Karpas-422 (cell line): Measurements from ENCODE around the gene FLVCR2. TPM values are rescaled to one million over a fixed set of nuclear protein-coding genes. Genes with fewer than 3 reads are reported as not detected.
A peak's percentile ranks its signal among the peaks of the same experiment; 100 is the strongest.

ENCODE experiments used
- DNase-seq: peaks from one replicate; pipeline ENCODE4 v3.0.0-alpha.2; 2015
- H2AFZ ChIP-seq: fragments of 200-600 bp; sonication (generic); 2 replicates; pipeline ENCODE4 v1.6.1; 2014; ENCODE audit warnings: antibody characterized with exemption, low read length, mixed read lengths
- H3K27ac ChIP-seq: fragments of 200-600 bp; sonication (generic); 2 replicates; pipeline ENCODE4 v1.5.1; 2014; ENCODE audit warnings: mild to moderate bottlenecking, low read length, moderate library complexity
- H3K27me3 ChIP-seq: fragments of 200-600 bp; sonication (generic); 2 replicates; pipeline ENCODE4 v1.6.1; 2014; ENCODE audit warnings: low read length, mixed read lengths
- H3K36me3 ChIP-seq: fragments of 200-600 bp; sonication (generic); 2 replicates; pipeline ENCODE4 v1.6.1; 2014; ENCODE audit warnings: low read length, mixed read lengths; ENCODE audit not compliant: insufficient read depth
- H3K4me1 ChIP-seq: fragments of 200-600 bp; sonication (generic); 2 replicates; pipeline ENCODE4 v1.6.1; 2014; ENCODE audit warnings: mild to moderate bottlenecking, low read length, mixed read lengths
- H3K4me2 ChIP-seq: fragments of 200-600 bp; sonication (generic); 2 replicates; pipeline ENCODE4 v1.6.1; 2014; ENCODE audit warnings: low read length, low read depth, mild to moderate bottlenecking; ENCODE audit not compliant: poor library complexity, severe bottlenecking
- H3K4me3 ChIP-seq: fragments of 200-600 bp; sonication (generic); 2 replicates; pipeline ENCODE4 v1.5.1; 2014; ENCODE audit warnings: mild to moderate bottlenecking, antibody characterized with exemption, low read length, mixed read lengths
- H3K79me2 ChIP-seq: fragments of 200-600 bp; sonication (generic); 2 replicates; pipeline ENCODE4 v1.6.1; 2014; ENCODE audit warnings: mild to moderate bottlenecking, low read length, mixed read lengths
- H3K9ac ChIP-seq: fragments of 200-600 bp; sonication (generic); 2 replicates; pipeline ENCODE4 v1.6.0; 2014; ENCODE audit warnings: low read length
- H3K9me2 ChIP-seq: fragments of 200-600 bp; sonication (generic), shearing (Covaris generic); replicated peaks from 2 replicates; pipeline ENCODE4 v1.6.0; 2014; ENCODE audit warnings: mild to moderate bottlenecking, low read length, moderate library complexity; ENCODE audit not compliant: insufficient read depth
- H3K9me3 ChIP-seq: fragments of 300-700, 200-600 bp; sonication (generic); 2 replicates; pipeline ENCODE4 v1.6.1; 2014; ENCODE audit warnings: low read length, mixed read lengths
- H4K20me1 ChIP-seq: fragments of 200-600 bp; sonication (generic); 2 replicates; pipeline ENCODE4 v1.6.1; 2014; ENCODE audit warnings: mild to moderate bottlenecking, antibody characterized with exemption, low read length, low read depth; ENCODE audit not compliant: insufficient read depth
- total RNA-seq: library from RNA; depleted of rRNA; stranded (reverse); fragments of >200 nt; shearing (Covaris generic); gene quantifications from 2 replicates; pipeline ENCODE4 v1.2.3, GENCODE V29; 2014; ENCODE audit warnings: low replicate concordance

Gene FLVCR2
- total RNA-seq, 1 experiment from 2014 or later, result not detected

DNA sequence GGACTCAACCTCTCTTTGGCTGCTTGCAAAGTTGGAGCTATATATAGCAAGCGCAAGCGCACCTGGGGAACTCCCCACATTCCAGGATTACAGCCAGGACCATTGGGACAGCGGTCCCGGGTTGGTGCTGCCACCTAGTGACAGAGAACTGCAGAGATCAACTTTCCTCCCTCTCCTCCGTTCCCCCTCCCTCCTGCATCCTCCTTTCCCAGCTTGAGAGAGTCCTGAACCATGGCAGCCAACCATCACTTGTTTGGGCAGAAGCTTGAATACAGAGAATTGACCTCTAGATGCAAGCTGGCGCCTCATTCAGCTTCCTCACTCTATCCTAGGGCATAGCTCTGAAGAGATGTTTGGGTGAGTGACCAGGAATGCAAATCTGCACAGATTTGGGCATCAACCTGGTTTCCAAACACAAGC is 17.4 kb upstream of the FLVCR2 start:
- H4K20me1 ChIP-seq, result no peaks in the 10 kb centered on the region
- peak; percentile 76 for DNase-seq
- no peaks in the 10 kb centered on the region for H3K36me3 ChIP-seq
- H3K79me2 ChIP-seq, result no peaks in the 10 kb centered on the region
- no peak overlapping the region for H2AFZ ChIP-seq
- H3K9me2 ChIP-seq, result no peaks in the 10 kb centered on the region
- no peak overlapping the region for H3K9ac ChIP-seq
- H3K4me2 ChIP-seq, result no peak overlapping the region
- H3K4me1 ChIP-seq, result no peaks in the 10 kb centered on the region
- H3K27ac ChIP-seq, result no peak overlapping the region
- H3K27me3 ChIP-seq, result no peaks in the 10 kb centered on the region
- H3K4me3 ChIP-seq, result no peak overlapping the region
- no peaks in the 10 kb centered on the region for H3K9me3 ChIP-seq

DNA sequence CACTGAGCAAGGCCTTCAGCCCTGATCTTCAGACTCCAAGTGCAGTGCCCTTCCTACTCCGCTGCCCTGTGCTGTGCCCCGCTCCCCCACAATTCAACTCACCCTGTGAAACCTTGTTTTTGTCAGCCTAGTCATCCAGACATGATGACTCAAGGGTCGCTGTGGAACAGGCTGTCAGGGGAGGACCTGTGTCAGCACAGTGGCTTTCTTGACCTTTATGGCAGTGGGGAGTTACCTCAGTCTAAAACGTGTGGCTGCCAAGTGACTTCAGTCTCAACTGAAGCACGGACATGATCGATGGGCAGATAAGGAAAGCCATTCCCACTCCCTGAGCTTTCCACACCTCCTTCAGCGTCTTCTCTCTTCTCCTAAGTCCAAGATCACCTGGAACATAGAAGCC is 16.3 kb upstream of the FLVCR2 start:
- Histone ChIP-seq H3K79me2 (no peaks in the 10 kb centered on the region), H4K20me1 (no peaks in the 10 kb centered on the region), H3K27me3 (no peaks in the 10 kb centered on the region), H3K36me3 (no peaks in the 10 kb centered on the region), H3K9ac (no peak overlapping the region), H3K9me3 (no peaks in the 10 kb centered on the region), H3K27ac (no peak overlapping the region), H3K4me3 (no peak overlapping the region), H3K4me1 (no peaks in the 10 kb centered on the region), H3K4me2 (no peak overlapping the region), H3K9me2 (no peaks in the 10 kb centered on the region), H2AFZ (no peak overlapping the region)
- no peak for DNase-seq

DNA sequence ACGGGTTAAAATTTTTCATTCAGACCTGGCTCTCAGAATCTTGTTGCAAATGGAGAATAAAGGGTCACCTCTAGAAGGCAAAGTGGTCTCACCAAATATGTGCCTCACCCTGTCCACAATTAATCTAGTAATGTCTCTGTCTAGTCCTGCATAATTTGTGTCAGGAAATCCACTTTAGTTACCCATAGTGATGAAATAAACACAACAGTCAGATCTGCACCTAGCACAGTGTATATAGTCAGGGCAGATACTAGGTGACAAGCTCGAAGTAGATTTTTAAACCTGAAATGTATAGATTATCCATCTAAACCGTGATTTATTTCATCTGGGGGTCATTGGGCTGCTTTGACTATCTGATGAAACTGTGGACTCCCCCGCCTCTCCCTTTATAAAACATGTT is 15.9 kb upstream of the FLVCR2 start:
- H3K27me3 ChIP-seq, result no peaks in the 10 kb centered on the region
- H3K4me2 ChIP-seq, result no peak overlapping the region
- no peaks in the 10 kb centered on the region for H4K20me1 ChIP-seq
- no peak overlapping the region for H3K4me3 ChIP-seq
- H3K4me1 ChIP-seq, result no peaks in the 10 kb centered on the region
- no peak overlapping the region for H2AFZ ChIP-seq
- H3K9me2 ChIP-seq, result no peaks in the 10 kb centered on the region
- no peak overlapping the region for H3K9ac ChIP-seq
- H3K9me3 ChIP-seq, result no peaks in the 10 kb centered on the region
- DNase-seq, result no peak
- H3K27ac ChIP-seq, result no peak overlapping the region
- no peaks in the 10 kb centered on the region for H3K79me2 ChIP-seq
- no peaks in the 10 kb centered on the region for H3K36me3 ChIP-seq

DNA sequence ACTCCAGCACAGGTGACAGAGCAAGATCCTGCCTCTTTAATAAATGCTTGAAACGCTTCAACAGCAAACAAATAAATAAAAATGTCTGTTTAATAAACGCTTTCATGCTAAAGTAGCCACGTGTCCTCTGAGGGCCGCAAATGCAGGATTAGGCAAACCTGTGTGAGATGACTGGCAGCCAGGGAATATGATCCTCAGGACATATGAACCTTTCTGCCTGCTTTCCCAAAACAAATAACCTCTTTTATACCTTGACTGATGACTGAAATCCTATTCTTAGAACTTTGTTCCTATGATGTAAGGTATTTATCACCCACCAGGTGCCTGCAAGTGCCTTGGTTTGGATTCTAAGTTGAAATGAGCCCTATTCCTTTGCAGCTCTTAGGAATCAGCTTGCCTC is 14.5 kb upstream of the FLVCR2 start:
- no peak overlapping the region for H3K27ac ChIP-seq
- H3K79me2 ChIP-seq, result no peaks in the 10 kb centered on the region
- H2AFZ ChIP-seq, result no peak overlapping the region
- H3K36me3 ChIP-seq, result no peaks in the 10 kb centered on the region
- no peak overlapping the region for H3K4me2 ChIP-seq
- no peaks in the 10 kb centered on the region for H3K9me3 ChIP-seq
- DNase-seq, result no peak
- no peaks in the 10 kb centered on the region for H3K4me1 ChIP-seq
- H3K4me3 ChIP-seq, result no peak overlapping the region
- no peak overlapping the region for H3K9ac ChIP-seq
- no peaks in the 10 kb centered on the region for H3K9me2 ChIP-seq
- no peaks in the 10 kb centered on the region for H4K20me1 ChIP-seq
- H3K27me3 ChIP-seq, result no peaks in the 10 kb centered on the region

DNA sequence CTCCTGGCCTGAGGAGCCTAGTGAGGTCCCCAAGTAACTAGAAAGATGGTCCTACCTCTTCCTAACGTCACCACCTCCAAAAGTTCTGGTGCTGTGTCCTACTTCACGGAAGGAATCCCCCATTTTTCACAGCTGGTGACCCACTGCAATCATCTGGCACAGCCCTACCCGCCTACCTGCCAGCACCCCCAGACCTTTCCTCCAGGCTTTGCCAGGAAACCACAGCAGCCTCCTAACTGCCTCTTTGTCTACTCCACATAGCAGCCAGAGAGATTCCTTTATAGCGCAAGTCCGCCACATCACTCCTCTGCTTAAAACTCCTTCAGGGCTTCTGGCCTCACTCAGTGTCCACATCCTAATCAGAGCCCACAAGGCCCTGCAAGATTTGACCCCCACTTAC is 13.4 kb upstream of the FLVCR2 start:
- Histone ChIP-seq H3K9me2 (no peaks in the 10 kb centered on the region), H2AFZ (no peak overlapping the region), H3K36me3 (no peaks in the 10 kb centered on the region), H3K9ac (no peak overlapping the region), H3K79me2 (no peaks in the 10 kb centered on the region), H4K20me1 (no peaks in the 10 kb centered on the region), H3K27ac (no peak overlapping the region), H3K4me3 (no peak overlapping the region), H3K9me3 (no peaks in the 10 kb centered on the region), H3K27me3 (no peaks in the 10 kb centered on the region; the same call in 1 of the 2 replicates), H3K4me1 (no peaks in the 10 kb centered on the region), H3K4me2 (no peak overlapping the region)
- no peak for DNase-seq

DNA sequence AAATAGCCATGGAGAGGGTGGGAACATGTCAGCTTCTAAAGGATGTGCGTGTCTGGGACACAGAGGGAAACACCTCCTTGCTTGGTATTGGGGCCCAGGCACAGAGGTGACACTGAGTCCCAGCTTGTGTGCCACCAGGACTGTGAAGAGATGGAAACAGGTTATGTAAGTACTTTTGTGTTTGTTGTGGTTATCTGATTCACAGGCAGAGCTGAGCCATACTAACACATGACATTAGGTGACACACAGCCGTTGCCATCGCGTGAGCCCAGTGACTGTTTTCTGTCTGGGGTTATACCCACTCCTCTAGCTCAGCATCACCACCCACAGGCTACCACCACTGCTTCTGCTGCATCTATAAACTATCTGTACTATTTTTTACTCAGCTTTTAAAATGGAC is 12.1 kb upstream of the FLVCR2 start:
- Histone ChIP-seq H3K4me2 (no peak overlapping the region), H3K9me3 (no peaks in the 10 kb centered on the region), H3K9ac (no peak overlapping the region), H3K36me3 (no peaks in the 10 kb centered on the region), H4K20me1 (no peaks in the 10 kb centered on the region), H3K27me3 (no peaks in the 10 kb centered on the region; the same call in 1 of the 2 replicates), H2AFZ (no peak overlapping the region), H3K9me2 (no peaks in the 10 kb centered on the region), H3K27ac (no peak overlapping the region), H3K4me3 (no peak overlapping the region), H3K4me1 (peaks cover 11% of the 10 kb centered on the region), H3K79me2 (no peaks in the 10 kb centered on the region)
- DNase-seq, result no peak

DNA sequence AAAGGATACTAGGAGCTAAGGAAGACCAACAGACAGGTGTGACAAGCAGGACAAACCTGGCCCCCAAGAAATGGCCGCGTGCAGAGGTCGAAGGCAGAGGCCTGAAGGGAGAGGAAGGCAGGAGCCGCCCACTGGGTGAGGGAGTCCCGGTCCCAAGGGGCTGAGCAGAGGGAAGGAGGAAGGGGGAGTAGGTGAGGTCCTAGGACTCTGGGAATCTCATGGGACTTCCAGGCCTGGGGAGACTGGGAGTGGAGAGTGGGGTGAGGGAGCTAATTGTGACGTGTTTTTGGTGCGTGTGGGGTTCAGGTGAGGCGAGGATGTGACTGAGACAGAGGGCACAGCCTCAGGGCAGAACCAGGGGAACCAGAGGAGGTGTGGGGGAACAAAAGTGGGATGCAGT is 11.7 kb upstream of the FLVCR2 start:
- no peaks in the 10 kb centered on the region for H3K9me3 ChIP-seq
- H3K27me3 ChIP-seq, result no peaks in the 10 kb centered on the region; the same call in 1 of the 2 replicates
- DNase-seq, result no peak
- no peaks in the 10 kb centered on the region for H4K20me1 ChIP-seq
- H3K79me2 ChIP-seq, result no peaks in the 10 kb centered on the region
- H3K4me1 ChIP-seq, result peaks cover 15% of the 10 kb centered on the region
- H3K36me3 ChIP-seq, result no peaks in the 10 kb centered on the region
- H3K27ac ChIP-seq, result no peak overlapping the region
- H3K4me3 ChIP-seq, result no peak overlapping the region
- H3K9me2 ChIP-seq, result no peaks in the 10 kb centered on the region
- no peak overlapping the region for H3K9ac ChIP-seq
- no peak overlapping the region for H2AFZ ChIP-seq
- no peak overlapping the region for H3K4me2 ChIP-seq

DNA sequence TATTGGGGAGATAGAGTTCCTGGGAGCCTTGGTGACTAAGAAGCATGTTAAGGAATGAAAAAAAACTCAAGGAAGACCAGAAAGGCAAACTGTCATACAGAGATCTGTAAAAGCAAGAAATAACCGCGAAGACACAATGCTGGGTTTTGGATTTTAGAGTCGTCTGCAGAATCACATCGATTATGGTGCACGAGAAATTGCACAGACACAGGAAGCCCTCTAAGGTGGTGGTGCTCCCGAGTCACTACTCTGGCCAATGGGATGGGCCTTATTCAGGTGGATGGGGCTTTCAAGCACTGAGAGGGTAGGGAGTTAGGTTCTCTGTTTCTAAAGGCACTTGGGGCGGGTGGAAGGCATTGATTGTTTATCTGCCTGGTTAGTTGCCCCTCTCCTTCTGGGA is 10.3 kb upstream of the FLVCR2 start:
- peaks cover 16% of the 10 kb centered on the region for H3K4me1 ChIP-seq
- no peaks in the 10 kb centered on the region for H3K9me3 ChIP-seq
- no peak overlapping the region for H3K27ac ChIP-seq
- H3K9ac ChIP-seq, result no peak overlapping the region
- DNase-seq, result no peak
- H3K27me3 ChIP-seq, result no peaks in the 10 kb centered on the region; the same call in 1 of the 2 replicates
- H3K79me2 ChIP-seq, result no peaks in the 10 kb centered on the region
- H3K4me2 ChIP-seq, result no peak overlapping the region
- H3K9me2 ChIP-seq, result no peaks in the 10 kb centered on the region
- H4K20me1 ChIP-seq, result no peaks in the 10 kb centered on the region
- H3K36me3 ChIP-seq, result no peaks in the 10 kb centered on the region
- no peak overlapping the region for H2AFZ ChIP-seq
- no peak overlapping the region for H3K4me3 ChIP-seq

DNA sequence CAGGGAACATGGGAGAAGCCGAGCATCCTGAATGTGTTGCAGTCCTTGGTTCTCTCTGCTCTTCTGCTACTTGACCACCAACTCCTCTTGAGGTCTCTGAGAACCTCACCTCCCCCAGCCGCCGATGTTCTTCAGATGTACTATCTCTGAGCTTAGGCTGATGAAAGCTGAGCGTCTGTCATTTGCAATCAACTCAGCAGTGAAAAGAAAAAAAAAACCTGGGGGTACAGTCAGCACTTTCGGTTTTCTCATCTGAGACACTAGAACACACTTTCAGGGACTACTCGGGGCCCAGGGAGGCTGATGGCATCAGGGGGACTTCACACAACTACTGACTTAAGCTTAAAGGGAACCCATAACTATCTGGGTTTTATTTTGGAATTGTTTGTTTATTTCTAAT is 9.6 kb upstream of the FLVCR2 start:
- H3K4me1 ChIP-seq, result peaks cover 16% of the 10 kb centered on the region
- no peaks in the 10 kb centered on the region for H3K36me3 ChIP-seq
- H2AFZ ChIP-seq, result no peak overlapping the region
- H3K27me3 ChIP-seq, result no peaks in the 10 kb centered on the region; the same call in 1 of the 2 replicates
- no peak overlapping the region for H3K4me3 ChIP-seq
- H3K4me2 ChIP-seq, result no peak overlapping the region
- H3K9me3 ChIP-seq, result no peaks in the 10 kb centered on the region
- no peak overlapping the region for H3K9ac ChIP-seq
- no peak for DNase-seq
- H3K79me2 ChIP-seq, result no peaks in the 10 kb centered on the region
- H3K27ac ChIP-seq, result no peak overlapping the region
- H4K20me1 ChIP-seq, result no peaks in the 10 kb centered on the region
- no peaks in the 10 kb centered on the region for H3K9me2 ChIP-seq
